22Rv1 (cell line): ENCODE data around the gene TANGO2.

Experiments used
- H3K27ac ChIP-seq: fragments of 450-650 bp; 2 replicates; pipeline ENCODE4 v1.5.1; 2017
- CTCF ChIP-seq: fragments of 450-650 bp; IDR thresholded peaks from 2 replicates; pipeline ENCODE4 v1.5.1; 2017; ENCODE audit warnings: mild to moderate bottlenecking
- ZFX ChIP-seq: fragments of 450-650 bp; IDR thresholded peaks from 2 replicates; pipeline ENCODE4 v1.6.1; 2017; ENCODE audit warnings: antibody characterized with exemption, borderline replicate concordance

The TANGO2 gene

DNA sequence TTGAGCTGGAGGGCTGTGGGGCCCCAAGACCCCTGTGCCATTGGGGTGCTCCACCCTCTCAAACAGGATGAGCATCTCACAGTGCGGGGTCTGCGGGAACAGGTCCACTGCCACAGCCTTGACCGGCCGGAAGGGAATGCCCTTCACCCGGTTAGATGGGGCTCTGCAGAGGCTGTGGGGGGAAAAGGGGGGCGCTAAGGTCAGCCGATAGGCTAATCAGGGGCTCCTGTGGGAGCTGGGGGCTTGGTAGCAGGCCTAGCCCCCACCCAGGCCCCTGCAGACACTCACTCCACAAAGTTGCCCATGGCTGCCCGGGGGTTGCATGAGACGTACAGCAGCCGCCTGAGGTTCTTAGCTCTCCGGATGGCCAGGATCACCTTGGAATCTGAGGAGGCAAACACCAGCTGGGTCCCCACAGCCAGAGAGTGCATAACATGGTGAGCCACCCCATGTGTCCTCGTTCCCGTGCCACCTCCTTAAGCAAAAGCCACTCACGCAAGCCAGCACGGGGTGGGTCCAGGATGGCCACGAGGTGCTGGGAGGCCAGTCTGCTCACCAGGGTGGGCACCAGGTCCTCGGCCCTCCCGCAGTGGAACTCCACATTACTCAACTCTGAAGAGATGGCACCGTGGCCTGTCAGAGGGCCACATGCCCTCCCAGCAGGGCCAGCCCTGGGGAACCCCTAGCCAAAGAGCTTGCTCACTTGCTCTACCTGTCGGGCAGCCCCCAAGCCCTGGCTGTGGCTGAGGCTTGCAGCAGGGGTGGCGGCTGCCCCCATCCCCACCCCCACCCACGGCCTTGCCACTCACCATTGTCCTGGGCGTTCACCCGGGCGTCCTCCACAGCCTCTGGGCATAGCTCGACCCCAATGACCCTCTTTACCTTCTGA lies 92.0 kb downstream of the TANGO2 start:
- no peak for TF ChIP-seq ZFX
- no peak for TF ChIP-seq CTCF
- peak overlapping the region; percentile 48 for H3K27ac ChIP-seq

GRCh38 chr22:20113551-20114310 lies 92.8 kb downstream of the TANGO2 start:
- TF ChIP-seq CTCF (no peak), ZFX (no peak)
- peak overlapping the region; percentile 10; the same call in 1 of the 2 replicates for H3K27ac ChIP-seq

DNA sequence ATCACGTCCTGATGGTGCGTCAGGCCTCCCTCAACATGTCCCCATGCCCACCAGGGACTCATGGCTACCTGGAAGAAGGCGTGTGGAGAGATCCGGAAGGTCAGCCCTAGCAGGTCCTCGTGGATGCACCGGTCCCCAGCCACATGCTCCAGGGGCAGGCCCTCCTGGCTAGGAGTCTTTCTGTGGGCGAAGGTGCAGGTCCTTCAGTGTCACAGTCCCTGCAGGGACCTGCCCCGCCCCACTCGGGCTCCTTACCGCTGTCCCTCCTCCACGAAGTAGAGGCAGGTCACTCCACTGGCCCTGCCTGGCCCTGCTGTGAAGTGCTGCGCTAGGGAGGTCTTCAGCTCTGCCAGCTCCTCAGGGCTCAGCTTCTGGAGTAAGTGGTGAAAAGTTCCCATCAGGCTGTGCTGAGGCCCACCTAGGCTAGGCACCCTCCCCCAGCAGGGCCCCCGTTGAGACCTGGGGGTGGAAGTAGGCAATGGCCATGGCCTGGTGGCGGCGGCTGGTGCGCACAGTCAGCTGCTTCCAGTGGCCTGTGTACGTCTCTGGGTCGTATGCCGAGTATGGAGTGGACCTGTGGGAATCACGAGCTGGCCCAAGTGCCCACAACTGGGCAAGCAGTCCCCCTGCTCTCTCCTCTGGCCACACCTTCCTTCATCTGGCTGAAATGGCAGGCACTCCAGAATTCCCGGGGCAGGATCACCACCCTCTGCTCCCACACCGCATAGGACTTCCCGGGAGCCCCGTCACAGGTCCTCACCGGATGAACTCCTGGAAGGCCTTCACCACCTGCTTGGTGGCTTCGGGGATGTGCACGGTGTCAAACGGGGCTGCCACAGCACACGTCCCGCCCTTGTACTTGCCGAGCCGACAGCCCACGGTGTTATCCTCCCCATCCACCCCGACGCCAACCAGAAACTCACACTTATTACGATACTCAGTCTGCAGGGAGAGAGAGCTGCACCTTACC lies 93.9 kb downstream of the TANGO2 start:
- TF ChIP-seq ZFX: no peak
- no peak for TF ChIP-seq CTCF
- peak overlapping the region; percentile 10; the same call in 1 of the 2 replicates for H3K27ac ChIP-seq

DNA sequence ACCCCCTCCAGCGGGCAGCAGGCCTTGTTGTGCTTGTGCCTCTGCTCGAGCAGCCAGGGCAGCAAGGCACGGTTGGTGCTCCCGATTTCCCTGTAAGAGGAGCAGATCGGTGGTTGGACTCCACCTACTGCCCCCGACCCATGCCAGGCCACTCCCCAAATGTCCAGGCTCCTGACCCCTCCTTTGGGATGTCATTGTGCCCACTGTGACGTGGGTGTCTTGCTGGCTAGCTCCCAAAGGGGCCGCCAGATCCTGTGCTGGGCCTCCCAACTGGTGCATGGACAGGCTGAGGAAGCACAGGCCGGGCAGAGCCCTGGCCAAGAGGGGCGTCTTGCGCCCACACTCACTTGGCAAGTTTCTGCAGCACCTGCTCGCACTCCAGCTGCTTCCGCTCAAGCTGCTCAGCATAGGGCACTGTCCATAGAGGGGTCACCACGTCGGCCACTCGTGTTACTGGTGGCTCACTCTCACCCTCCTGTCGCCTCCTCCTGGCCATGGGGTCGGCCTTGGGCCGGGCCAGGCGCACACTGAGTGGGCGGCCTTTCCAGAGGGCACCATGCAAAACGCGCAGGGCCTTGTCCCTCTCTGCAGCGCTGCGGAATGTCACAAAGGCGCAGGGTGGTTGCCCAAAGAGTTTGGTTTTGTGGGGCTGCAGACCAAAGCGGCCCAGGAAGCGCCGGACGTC lies 94.9 kb downstream of the TANGO2 start, which contains the start of gene RANBP1:
Gene RANBP1 (plus strand): TSS at position 414 of the 685 bp plus-strand sequence. CDS start 81 bp downstream, at position 495.
- no peak for TF ChIP-seq CTCF
- TF ChIP-seq ZFX: no peak
- H3K27ac ChIP-seq: peak within 1 kb of the TSS; percentile 86

GRCh38 chr22:20116376-20116950 lies 95.6 kb downstream of the TANGO2 start:
- peak overlapping the region; percentile 86 for H3K27ac ChIP-seq
- TF ChIP-seq ZFX (no peak), CTCF (no peak)
